Measurements from ENCODE around the gene VASP.

DNA sequence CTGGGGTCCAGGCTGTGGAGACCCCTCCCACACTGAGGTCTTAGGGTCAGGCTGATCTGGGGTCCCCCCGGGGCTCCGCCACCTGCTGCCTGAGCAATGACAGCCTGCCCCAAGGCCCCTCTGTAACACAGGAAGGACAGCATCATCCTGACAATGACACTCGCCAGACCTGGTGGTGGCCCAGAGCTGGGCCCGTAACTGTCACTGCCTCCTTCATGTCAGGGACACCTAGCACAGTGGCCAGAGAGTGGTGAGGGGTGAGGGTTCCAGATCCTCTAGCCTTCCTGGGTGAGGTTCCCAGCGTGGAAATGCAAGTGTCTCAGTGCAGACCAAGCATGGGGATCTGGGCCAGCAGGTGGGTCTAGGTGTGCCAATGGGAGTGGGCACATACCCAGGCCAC, 49.6 kb downstream of the VASP start:
- no peak for TF ChIP-seq EZH2 (IDR thresholded peaks at IDR 0.05; ENCODE audit: borderline replicate concordance, low read depth, low read length, severe bottlenecking)
- TF ChIP-seq CTCF (IDR thresholded peaks at IDR 0.05; ENCODE audit: extremely low read depth in 1 of 2, insufficient read depth in 1 of 2, low read depth in 1 of 2, low read length in 2 of 2): no peak
- no peak for TF ChIP-seq POLR2AphosphoS5 (IDR thresholded peaks at IDR 0.05; ENCODE audit: insufficient read depth, low read depth, low read length)
